ENCODE data around the gene GPC3. TPM values are rescaled to one million over a fixed set of nuclear protein-coding genes. Genes with fewer than 3 reads are reported as not detected.

Gene GPC3
- total RNA-seq, 1 experiment from 2014 or later: 0.98 TPM

GRCh38 chrX:133953785-133954355 is 31.5 kb downstream of the GPC3 start (continued):
- TF ChIP-seq CTCF (IDR thresholded peaks at IDR 0.05 in 2 of 3, conservative IDR thresholded peaks at IDR 0.05 in 1 of 3; ENCODE audit: borderline replicate concordance in 1 of 3, insufficient read depth in 1 of 3, low read depth in 2 of 3, low read length in 2 of 3) (no peak), FOSL1 (IDR thresholded peaks at IDR 0.05; ENCODE audit: low read depth) (no peak), YY1 (IDR thresholded peaks at IDR 0.05; ENCODE audit: extremely low read depth, insufficient replicate concordance, low read depth, low read length) (no peak), EGR1 (IDR thresholded peaks at IDR 0.05; ENCODE audit: low read depth) (no peak), EZH2phosphoT487 (IDR thresholded peaks at IDR 0.05; ENCODE audit: borderline replicate concordance) (no peak), MAX (IDR thresholded peaks at IDR 0.05) (no peak)

GRCh38 chrX:133953078-133953477 is 32.3 kb downstream of the GPC3 start:
- Histone ChIP-seq H3K79me2 (ENCODE audit: insufficient read depth, low read length) (no peaks in the 10 kb centered on the region), H3K4me3 (replicated peaks in 1 of 2; ENCODE audit: low read depth in 1 of 2, low read length in 2 of 2) (no peak overlapping the region), H4K20me1 (ENCODE audit: insufficient read depth) (no peaks in the 10 kb centered on the region), H3K9me3 (ENCODE audit: control insufficient read depth in 1 of 2, insufficient read depth in 1 of 2, low read depth in 1 of 2, low read length in 2 of 2) (no peaks in the 10 kb centered on the region), H3K9me2 (ENCODE audit: insufficient read depth) (no peaks in the 10 kb centered on the region), H3K36me3 (ENCODE audit: control insufficient read depth in 1 of 2, insufficient read depth in 2 of 2, low read length in 2 of 2) (no peaks in the 10 kb centered on the region), H3K4me2 (ENCODE audit: low read length) (no peak overlapping the region), H2AFZ (ENCODE audit: low read depth, low read length, poor library complexity, severe bottlenecking) (no peak overlapping the region), H3K4me1 (ENCODE audit: control insufficient read depth in 1 of 2, insufficient read depth in 2 of 2, low read length in 2 of 2) (no peaks in the 10 kb centered on the region), H3K9ac (ENCODE audit: low read length) (no peak overlapping the region), H3K27ac (ENCODE audit: low read depth, low read length) (no peak overlapping the region), H3K27me3 (ENCODE audit: insufficient read depth, low read length) (no peaks in the 10 kb centered on the region)
- ChIA-PET POLR2A (no interaction called here), CTCF (no interaction called here), RAD21 (ENCODE audit: low non-redundant PET in 1 of 2, low total read pairs in 2 of 2, uncharacterized antibody in 2 of 2, unreplicated experiment in 2 of 2) (no interaction called here)
- ATAC-seq (no peak), DNase-seq (ENCODE audit: low read depth, low spot score) (no peak)
- intact Hi-C loops (cut with micrococcal nuclease): no loop called here
- BruUV-seq (replicated peaks): no TSS peak
- TF ChIP-seq EZH2 (IDR thresholded peaks at IDR 0.05): no peak
- TF ChIP-seq SIN3A (IDR thresholded peaks at IDR 0.05; ENCODE audit: low read depth): no peak
- no peak for TF ChIP-seq POLR2AphosphoS5 (IDR thresholded peaks at IDR 0.05; ENCODE audit: low read depth, low read length)
- TF ChIP-seq EGR1 (IDR thresholded peaks at IDR 0.05; ENCODE audit: low read depth): no peak
- TF ChIP-seq SP1 (IDR thresholded peaks at IDR 0.05; ENCODE audit: low read depth): no peak
- TF ChIP-seq ZFX (IDR thresholded peaks at IDR 0.05): no peak
- no peak for TF ChIP-seq YY1 (IDR thresholded peaks at IDR 0.05; ENCODE audit: extremely low read depth, insufficient replicate concordance, low read depth, low read length)
- TF ChIP-seq TCF7L2 (IDR thresholded peaks at IDR 0.05; ENCODE audit: borderline replicate concordance, extremely low read depth, insufficient read depth, insufficient read length): no peak
- TF ChIP-seq CTCF (IDR thresholded peaks at IDR 0.05 in 2 of 3, conservative IDR thresholded peaks at IDR 0.05 in 1 of 3; ENCODE audit: borderline replicate concordance in 1 of 3, insufficient read depth in 1 of 3, low read depth in 2 of 3, low read length in 2 of 3): no peak
